H9 (cell line): ENCODE data around the gene PRELID2. TPM values are rescaled to one million over a fixed set of nuclear protein-coding genes. Genes with fewer than 3 reads are reported as not detected.

Source experiments
- DNase-seq: peaks from one replicate; pipeline ENCODE4 v3.0.0-alpha.2; 2017
- H2AFZ ChIP-seq: one replicate; pipeline ENCODE4 v1.6.1; 2013; ENCODE audit warnings: mild to moderate bottlenecking, low read length, control low read depth, moderate library complexity
- H2AK5ac ChIP-seq: 2 replicates; pipeline ENCODE4 v1.6.1; 2013; ENCODE audit warnings: low read length, control low read depth, mixed read lengths; ENCODE audit not compliant: insufficient read length
- H2BK120ac ChIP-seq: one replicate; pipeline ENCODE4 v1.6.1; 2013; ENCODE audit warnings: low read depth, mild to moderate bottlenecking, low read length, control low read depth, inconsistent platforms; ENCODE audit not compliant: poor library complexity, severe bottlenecking
- H2BK12ac ChIP-seq: 2 replicates; pipeline ENCODE4 v1.6.1; 2013; ENCODE audit warnings: low read length, control low read depth, mixed read lengths, low read depth; ENCODE audit not compliant: insufficient read length
- H2BK15ac ChIP-seq: 2 replicates; pipeline ENCODE4 v1.6.1; 2013; ENCODE audit warnings: low read depth, low read length, control low read depth
- H2BK20ac ChIP-seq: one replicate; pipeline ENCODE4 v1.6.1; 2013; ENCODE audit warnings: low read depth, mild to moderate bottlenecking, low read length, control low read depth, inconsistent platforms; ENCODE audit not compliant: poor library complexity, severe bottlenecking
- H2BK5ac ChIP-seq: 2 replicates; pipeline ENCODE4 v1.6.1; 2013; ENCODE audit warnings: low read length, control low read depth, mixed read lengths; ENCODE audit not compliant: insufficient read length
- H3K14ac ChIP-seq: 2 replicates; pipeline ENCODE4 v1.6.1; 2013; ENCODE audit warnings: low read length, control low read depth; ENCODE audit not compliant: insufficient read depth
- H3K18ac ChIP-seq: 2 replicates; pipeline ENCODE4 v1.6.1; 2013; ENCODE audit warnings: low read depth, mild to moderate bottlenecking, mixed read lengths, low read length, control low read depth; ENCODE audit not compliant: insufficient read length
- H3K23ac ChIP-seq: 2 replicates; pipeline ENCODE4 v1.6.1; 2013; ENCODE audit warnings: low read length, control low read depth, mixed read lengths, low read depth; ENCODE audit not compliant: insufficient read length
- H3K23me2 ChIP-seq: 2 replicates; pipeline ENCODE4 v1.6.1; 2013; ENCODE audit warnings: low read depth, mild to moderate bottlenecking, mixed read lengths, low read length, control low read depth; ENCODE audit not compliant: insufficient read length, poor library complexity, severe bottlenecking
- H3K27ac ChIP-seq: 2 replicates; pipeline ENCODE4 v1.5.1; 2013; ENCODE audit warnings: low read length, control low read depth, mixed read lengths, low read depth; ENCODE audit not compliant: insufficient read length
- H3K27me3 ChIP-seq: 2 replicates; pipeline ENCODE4 v1.6.1; 2013; ENCODE audit warnings: low read length, control low read depth, inconsistent platforms; ENCODE audit not compliant: insufficient read depth
- H3K4ac ChIP-seq: 2 replicates; pipeline ENCODE4 v1.6.1; 2013; ENCODE audit warnings: low read depth, mild to moderate bottlenecking, control low read depth, inconsistent platforms, low read length, moderate library complexity
- H3K4me1 ChIP-seq: 2 replicates; pipeline ENCODE4 v1.6.1; 2013; ENCODE audit warnings: low read length, control low read depth, inconsistent platforms; ENCODE audit not compliant: insufficient read depth
- H3K4me2 ChIP-seq: 2 replicates; pipeline ENCODE4 v1.6.1; 2013; ENCODE audit warnings: low read length, control low read depth, mixed read lengths; ENCODE audit not compliant: insufficient read length, insufficient read depth
- H3K56ac ChIP-seq: 2 replicates; pipeline ENCODE4 v1.6.1; 2013; ENCODE audit warnings: low read depth, mild to moderate bottlenecking, mixed read lengths, low read length, control low read depth; ENCODE audit not compliant: insufficient read length
- H3K79me1 ChIP-seq: 2 replicates; pipeline ENCODE4 v1.6.1; 2013; ENCODE audit warnings: low read depth, mild to moderate bottlenecking, moderate library complexity, low read length, control low read depth, inconsistent platforms; ENCODE audit not compliant: insufficient read depth, poor library complexity, severe bottlenecking
- H3K79me2 ChIP-seq: 2 replicates; pipeline ENCODE4 v1.6.1; 2013; ENCODE audit warnings: low read length, control low read depth, inconsistent platforms; ENCODE audit not compliant: insufficient read depth
- H3K9ac ChIP-seq: 2 replicates; pipeline ENCODE4 v1.6.1; 2013; ENCODE audit warnings: low read length, control low read depth, mixed read lengths; ENCODE audit not compliant: insufficient read length; ENCODE audit errors: extremely low read depth
- H3K9me3 ChIP-seq: one replicate; pipeline ENCODE4 v1.6.1; 2013; ENCODE audit warnings: low read depth, low read length, inconsistent platforms; ENCODE audit not compliant: control insufficient read depth
- H3T11ph ChIP-seq: one replicate; pipeline ENCODE4 v1.6.1; 2013; ENCODE audit warnings: mild to moderate bottlenecking, low read length, control low read depth, inconsistent platforms
- H4K20me1 ChIP-seq: one replicate; pipeline ENCODE4 v1.6.1; 2013; ENCODE audit not compliant: control insufficient read depth, insufficient read length, insufficient read depth
- H4K5ac ChIP-seq: 2 replicates; pipeline ENCODE4 v1.6.1; 2013; ENCODE audit warnings: low read depth, mild to moderate bottlenecking, mixed read lengths, low read length, control low read depth; ENCODE audit not compliant: insufficient read length
- H4K8ac ChIP-seq: replicated peaks from 2 replicates; pipeline ENCODE4 v1.6.1; 2013; ENCODE audit warnings: low read length, control low read depth, mixed read lengths, low read depth; ENCODE audit not compliant: insufficient read length
- H4K91ac ChIP-seq: 2 replicates; pipeline ENCODE4 v1.6.1; 2013; ENCODE audit warnings: low read depth, mild to moderate bottlenecking, moderate library complexity, mixed read lengths, low read length, control low read depth; ENCODE audit not compliant: insufficient read length
- H3K27ac Mint-ChIP-seq, 3 experiments: 2 replicates in 2 of 3; 3 replicates in 1 of 3; pipeline ENCODE4 v1.8.0; 2020 to 2021; ENCODE audit warnings: mixed read lengths in 3 of 3, mild to moderate bottlenecking in 1 of 3, moderate library complexity in 1 of 3
- H3K27me3 Mint-ChIP-seq: 2 replicates; pipeline ENCODE4 v1.8.0; 2021; ENCODE audit warnings: low read depth, mild to moderate bottlenecking, moderate library complexity, mixed read lengths
- H3K36me3 Mint-ChIP-seq, 3 experiments: 2 replicates in 2 of 3; 3 replicates in 1 of 3; pipeline ENCODE4 v1.8.0; 2020 to 2021; ENCODE audit warnings: low read depth in 3 of 3, mixed read lengths in 3 of 3; ENCODE audit not compliant: insufficient read depth in 1 of 3
- H3K4me1 Mint-ChIP-seq, 2 experiments: 2 replicates each; pipeline ENCODE4 v1.8.0; 2020; ENCODE audit warnings: mixed read lengths in 2 of 2
- H3K4me3 Mint-ChIP-seq, 2 experiments: 2 replicates in 1 of 2; 3 replicates in 1 of 2; pipeline ENCODE4 v1.8.0; 2020 to 2021; ENCODE audit warnings: mild to moderate bottlenecking in 2 of 2, mixed read lengths in 2 of 2, moderate library complexity in 1 of 2
- H3K9me3 Mint-ChIP-seq, 2 experiments: 2 replicates in 1 of 2; 3 replicates in 1 of 2; pipeline ENCODE4 v1.8.0; 2020; ENCODE audit warnings: mild to moderate bottlenecking in 2 of 2, mixed read lengths in 2 of 2, moderate library complexity in 1 of 2
- CTCF ChIP-seq: fragments of 200-600 bp; sonication (generic); conservative IDR thresholded peaks from 3 replicates; pipeline ENCODE4 v1.8.0; 2021; ENCODE audit warnings: antibody characterized with exemption, mild to moderate bottlenecking
- WGBS: extraction: QIAGEN DNeasy Blood & Tissue Kit; methylation state at CpG from one replicate; pipeline ENCODE4 v1.1.7; 2013; ENCODE audit warnings: missing lambda C conversion rate, low lambda C conversion rate, mixed read lengths; ENCODE audit not compliant: insufficient read length; ENCODE audit errors: extremely low coverage; 5-methylcytosine and 5-hydroxymethylcytosine counted together
- total RNA-seq: library from RNA; stranded (reverse); gene quantifications from 2 replicates; pipeline ENCODE4 v1.2.1, GENCODE V29; 2021

The PRELID2 gene
- total RNA-seq, 1 experiment from 2014 or later = 13.2 TPM

- Histone ChIP-seq H2AFZ (no peak overlapping the region), H3K23ac (no peak overlapping the region)
- peak overlapping the region in 1 of 3 experiments; percentile 24; a peak in 1 of 7 replicates for H3K27ac Mint-ChIP-seq
Observed at GRCh38 chr5:145824040-145824439, 11.1 kb downstream of the PRELID2 start.

More at GRCh38 chr5:145824040-145824439, 11.1 kb downstream of the PRELID2 start:
- H3K9ac ChIP-seq = no peak overlapping the region
- no peaks in the 10 kb centered on the region for H3K79me1 ChIP-seq
- H4K5ac ChIP-seq = no peak overlapping the region
- no peak overlapping the region for H3K18ac ChIP-seq
- no peak overlapping the region for H4K91ac ChIP-seq
- Mint-ChIP-seq H3K36me3 (no peaks in the 10 kb centered on the region), H3K4me3 (no peak overlapping the region; a peak in 1 of 5 replicates), H3K27me3 (no peaks in the 10 kb centered on the region), H3K4me1 (0 out of 4 replicates have a peak, but pooled peaks cover 0 to 2% of the 10 kb centered on the region in 2 experiments), H3K9me3 (no peaks in the 10 kb centered on the region)
- H2BK120ac ChIP-seq = no peak overlapping the region
- H3K4me2 ChIP-seq = no peak overlapping the region
- H4K8ac ChIP-seq = no peak overlapping the region
- H4K20me1 ChIP-seq = no peaks in the 10 kb centered on the region
- no peak overlapping the region for H2BK5ac ChIP-seq
- DNase-seq = no peak
- no peaks in the 10 kb centered on the region for H3K27me3 ChIP-seq
- H3K27ac ChIP-seq = no peak overlapping the region
- no peak overlapping the region for H2BK15ac ChIP-seq
- no peak overlapping the region for H3T11ph ChIP-seq
- no peaks in the 10 kb centered on the region for H3K23me2 ChIP-seq
- H2AK5ac ChIP-seq = no peak overlapping the region
- no peaks in the 10 kb centered on the region for H3K4me1 ChIP-seq
- TF ChIP-seq CTCF = no peak
- no peak overlapping the region for H3K56ac ChIP-seq
- H3K14ac ChIP-seq = no peak overlapping the region
- no CpG with 5 or more reads among the region's 4 CpGs for WGBS
- no peak overlapping the region for H3K4ac ChIP-seq
- no peaks in the 10 kb centered on the region for H3K79me2 ChIP-seq
- H2BK12ac ChIP-seq = no peak overlapping the region
- no peaks in the 10 kb centered on the region for H3K9me3 ChIP-seq
- H2BK20ac ChIP-seq = no peak overlapping the region
